IMR-90 (cell line): ENCODE measurements around the gene ZNF396. TPM values are rescaled to one million over a fixed set of nuclear protein-coding genes. Genes with fewer than 3 reads are reported as not detected.

Source experiments
- ATAC-seq: fragments of 200-7000 bp; cut with Tn5 transposase; 2 replicates; pipeline ENCODE4 v1.9.1; 2020; ENCODE audit warnings: low read depth, mild to moderate bottlenecking, moderate library complexity
- BruUV-seq: library from RNA; stranded (reverse); fragments of 400-500 nt; replicated peaks from 2 replicates; lab custom pipeline; 2021; lab: Mats Ljungman, UMichigan
- CTCF ChIA-PET: fragments of 300-600 bp; formaldehyde crosslinking; extraction: SDS; loops from one replicate; lab custom pipeline; 2021; ENCODE audit warnings: antibody characterized with exemption; lab: Yijun Ruan, JAX
- POLR2A ChIA-PET: fragments of 300-600 bp; sonication (Branson Sonifier 250); formaldehyde crosslinking; loops from one replicate; lab custom pipeline; 2022; ENCODE audit warnings: antibody characterized with exemption; ENCODE audit not compliant: unreplicated experiment; lab: Charles Lee
- DNase-seq: peaks from one replicate; pipeline ENCODE4 v3.0.0; 2013
- H2AFZ ChIP-seq: replicated peaks from 2 replicates; pipeline ENCODE3; 2013; ENCODE audit warnings: low read length, mild to moderate bottlenecking; ENCODE audit not compliant: poor library complexity
- H2AK5ac ChIP-seq: 2 replicates; pipeline ENCODE4 v1.6.1; 2013; ENCODE audit warnings: low read depth, low read length, inconsistent platforms
- H2AK9ac ChIP-seq: replicated peaks from 2 replicates; pipeline ENCODE3; 2013; ENCODE audit warnings: mild to moderate bottlenecking, low read depth, low read length, moderate library complexity; ENCODE audit not compliant: poor library complexity
- H2BK120ac ChIP-seq: 2 replicates; pipeline ENCODE4 v1.6.1; 2013; ENCODE audit warnings: low read depth, low read length, inconsistent platforms
- H2BK15ac ChIP-seq: 3 replicates; pipeline ENCODE4 v1.6.1; 2013; ENCODE audit warnings: low read depth, low read length, inconsistent platforms
- H2BK20ac ChIP-seq: 2 replicates; pipeline ENCODE4 v1.6.1; 2013; ENCODE audit warnings: low read depth, mild to moderate bottlenecking, inconsistent platforms, low read length, moderate library complexity
- H2BK5ac ChIP-seq: 2 replicates; pipeline ENCODE4 v1.6.1; 2013; ENCODE audit warnings: mild to moderate bottlenecking, low read depth, low read length, inconsistent platforms; ENCODE audit not compliant: poor library complexity, severe bottlenecking
- H3K14ac ChIP-seq: replicated peaks from 2 replicates; pipeline ENCODE4 v1.6.1; 2013; ENCODE audit warnings: low read depth, low read length, inconsistent platforms
- H3K18ac ChIP-seq: 2 replicates; pipeline ENCODE4 v1.6.1; 2013; ENCODE audit warnings: low read depth, low read length, control low read depth
- H3K23ac ChIP-seq: 2 replicates; pipeline ENCODE4 v1.6.1; 2013; ENCODE audit warnings: low read depth, low read length, inconsistent platforms
- H3K27ac ChIP-seq: 2 replicates; pipeline ENCODE4 v1.5.1; 2013; ENCODE audit warnings: mild to moderate bottlenecking, control low read depth, low read length; ENCODE audit not compliant: insufficient read depth
- H3K27me3 ChIP-seq: 2 replicates; pipeline ENCODE4 v1.6.1; 2013; ENCODE audit warnings: low read length; ENCODE audit not compliant: control insufficient read depth, insufficient read depth
- H3K36me3 ChIP-seq: 2 replicates; pipeline ENCODE4 v1.6.1; 2013; ENCODE audit warnings: low read length, mixed read lengths; ENCODE audit not compliant: control insufficient read depth, insufficient read depth
- H3K4ac ChIP-seq: 2 replicates; pipeline ENCODE4 v1.6.1; 2013; ENCODE audit warnings: low read depth, low read length, inconsistent platforms
- H3K4me1 ChIP-seq: 2 replicates; pipeline ENCODE4 v1.6.1; 2013; ENCODE audit warnings: low read length, mixed read lengths; ENCODE audit not compliant: control insufficient read depth, insufficient read depth
- H3K4me2 ChIP-seq: 2 replicates; pipeline ENCODE4 v1.6.1; 2013; ENCODE audit warnings: low read depth, mild to moderate bottlenecking, control low read depth, low read length, moderate library complexity
- H3K4me3 ChIP-seq: 2 replicates; pipeline ENCODE4 v1.5.1; 2013; ENCODE audit warnings: low read depth, mild to moderate bottlenecking, control low read depth, low read length, moderate library complexity; ENCODE audit not compliant: insufficient read depth
- H3K56ac ChIP-seq: 2 replicates; pipeline ENCODE4 v1.6.1; 2013; ENCODE audit warnings: low read length, inconsistent platforms; ENCODE audit not compliant: insufficient read depth; ENCODE audit errors: extremely low read depth
- H3K79me1 ChIP-seq, 2 experiments: 2 replicates each; pipeline ENCODE4 v1.6.1; 2013; ENCODE audit warnings: low read length in 2 of 2, inconsistent platforms in 1 of 2, low read depth in 1 of 2
- H3K9ac ChIP-seq: 2 replicates; pipeline ENCODE4 v1.6.1; 2013; ENCODE audit warnings: low read depth, low read length, control low read depth
- H3K9me1 ChIP-seq: 2 replicates; pipeline ENCODE4 v1.6.1; 2013; ENCODE audit warnings: low read length, inconsistent platforms; ENCODE audit not compliant: insufficient read depth
- H3K9me3 ChIP-seq: 2 replicates; pipeline ENCODE4 v1.6.1; 2013; ENCODE audit warnings: low read length; ENCODE audit not compliant: control insufficient read depth, insufficient read depth
- H4K20me1 ChIP-seq: 2 replicates; pipeline ENCODE4 v1.6.1; 2013; ENCODE audit warnings: low read length, inconsistent platforms; ENCODE audit not compliant: insufficient read depth
- H4K5ac ChIP-seq: 2 replicates; pipeline ENCODE4 v1.6.1; 2013; ENCODE audit warnings: mild to moderate bottlenecking, low read depth, low read length, control low read depth
- H4K8ac ChIP-seq, 2 experiments: 2 replicates each; pipeline ENCODE4 v1.6.1; 2013; ENCODE audit warnings: low read depth in 2 of 2, low read length in 2 of 2, control low read depth in 1 of 2, inconsistent platforms in 1 of 2
- H4K91ac ChIP-seq: 2 replicates; pipeline ENCODE4 v1.6.1; 2013; ENCODE audit warnings: low read depth, low read length, inconsistent platforms; ENCODE audit not compliant: insufficient read depth
- CTCF ChIP-seq: conservative IDR thresholded peaks from 2 replicates; pipeline ENCODE4 v1.5.1; 2012; ENCODE audit warnings: mild to moderate bottlenecking, low read depth, low read length, improper control_type of control experiment
- MAFK ChIP-seq: IDR thresholded peaks from 2 replicates; pipeline ENCODE4 v1.6.1; 2012; ENCODE audit warnings: low read depth, low read length, improper control_type of control experiment
- WGBS, 2 experiments: methylation state at CpG; one replicate each; pipeline versions ENCODE4 v1.1.5 to v1.1.7; 2013; ENCODE audit warnings: missing lambda C conversion rate in 2 of 2; ENCODE audit not compliant: insufficient read length in 1 of 2; ENCODE audit errors: extremely low coverage in 2 of 2; 5-methylcytosine and 5-hydroxymethylcytosine counted together
- dilution Hi-C: fragments of 300-500 bp; cut with HindIII; formaldehyde crosslinking; loops from one replicate; pipeline ENCODE4 v1.14.3; 2018; ENCODE audit warnings: low sequenced_read_pairs; ENCODE audit not compliant: unreplicated experiment
- in situ Hi-C: fragments of 300-500 bp; cut with MboI; formaldehyde crosslinking; loops from 3 replicates; pipeline ENCODE4 v1.14.3; 2019; ENCODE audit warnings: low sequenced_read_pairs, inconsistent platforms, mixed read lengths
- intact Hi-C: fragments of 100-400 bp; cut with micrococcal nuclease; formaldehyde crosslinking; loops from 2 replicates; pipeline ENCODE4 v1.10.0; 2022
- polyA plus RNA-seq, 3 experiments: library from polyadenylated mRNA; depleted of rRNA; stranded (reverse); fragments of >200 nt; gene quantifications; 2 replicates each; pipeline ENCODE4 v1.2.3, GENCODE V29; 2012; ENCODE audit warnings: low replicate concordance in 1 of 3
- total RNA-seq: library from RNA; depleted of rRNA; stranded (reverse); fragments of >200 nt; gene quantifications from 2 replicates; pipeline ENCODE4 v1.2.3, GENCODE V29; 2012

ZNF396 gene
- total and polyA plus RNA-seq, 2 of the 4 experiments (the other 2 are of a cell fraction): 0.26 to 0.54 TPM

- no TSS peak for BruUV-seq
- no CpG with 5 or more reads among the region's 3 CpGs for WGBS, 2 experiments
- TF ChIP-seq MAFK (no peak), CTCF (peak; percentile 12; the same call in 1 of the 2 replicates)
Measured at GRCh38 chr18:35387152-35387571, 10.0 kb upstream of the ZNF396 start.

More at GRCh38 chr18:35387152-35387571, 10.0 kb upstream of the ZNF396 start:
- ATAC-seq (no peak), DNase-seq (peak; percentile 46)
- no peaks in the 10 kb centered on the region; the same call in 1 of the 2 replicates for H3K9me1 ChIP-seq
- ChIA-PET CTCF (interaction anchor here (0.7 to 1.7 kb wide), 8 partner anchors 8 to 563 kb away, joined by 3 to 19 read pairs (median 4); partner anchors contain the start of gene ZNF396), POLR2A (no interaction called here)
- no peak overlapping the region for H4K91ac ChIP-seq
- no peak overlapping the region for H3K4ac ChIP-seq
- no peak overlapping the region for H3K4me3 ChIP-seq
- H4K5ac ChIP-seq: no peak overlapping the region
- H3K27me3 ChIP-seq: peaks cover 5% of the 10 kb centered on the region
- H3K4me1 ChIP-seq: no peaks in the 10 kb centered on the region; the same call in 1 of the 2 replicates
- no peak overlapping the region; the same call in 2 of the 3 replicates for H2BK15ac ChIP-seq
- no peak overlapping the region for H2BK20ac ChIP-seq
- no peaks in the 10 kb centered on the region for H4K20me1 ChIP-seq
- no peaks in the 10 kb centered on the region for H3K79me1 ChIP-seq
- no peak overlapping the region for H2AFZ ChIP-seq
- H3K14ac ChIP-seq: no peak overlapping the region
- 0 out of 2 replicates have a peak overlapping the region, but pooled peaks have one; percentile 36 for H3K23ac ChIP-seq
- no peak overlapping the region for H2BK120ac ChIP-seq
- H2AK9ac ChIP-seq: no peak overlapping the region
- no peak overlapping the region for H3K18ac ChIP-seq
- no peak overlapping the region for H2BK5ac ChIP-seq
- no peak overlapping the region for H3K56ac ChIP-seq
- no peaks in the 10 kb centered on the region for H3K36me3 ChIP-seq
- H3K9me3 ChIP-seq: peaks cover 3% of the 10 kb centered on the region
- H2AK5ac ChIP-seq: no peak overlapping the region
- no peak overlapping the region for H3K4me2 ChIP-seq
- no peak overlapping the region for H3K27ac ChIP-seq
- intact Hi-C loops (loop anchor here (2.0 kb wide), 1 partner anchor 366 kb away; no protein-coding TSS in a partner anchor), dilution Hi-C loops (no loop called here), in situ Hi-C loops (loop anchor here (25.0 kb wide), 1 partner anchor 575 kb away; the partner anchor contains the start of gene RMP24)
- no peak overlapping the region for H4K8ac ChIP-seq
- no peak overlapping the region for H3K9ac ChIP-seq
